HG02981 (cell line): ENCODE data around the gene MCM3AP.

ENCODE experiments used
- ATAC-seq: cut with Tn5 transposase; IDR thresholded peaks from one replicate; pipeline ENCODE4 v1.9.1; 2021; ENCODE audit warnings: mild to moderate bottlenecking, moderate library complexity; ENCODE audit not compliant: unreplicated experiment

Gene MCM3AP

GRCh38 chr21:46189213-46189958, 96.0 kb downstream of the MCM3AP start:
- ATAC-seq: no peak

GRCh38 chr21:46188226-46189212, 96.9 kb downstream of the MCM3AP start:
- ATAC-seq: no peak

- no peak for ATAC-seq
Observed at GRCh38 chr21:46187814-46188213, 97.6 kb downstream of the MCM3AP start.

- no peak for ATAC-seq
Observed at GRCh38 chr21:46187261-46187660, 98.2 kb downstream of the MCM3AP start.

GRCh38 chr21:46185716-46186115, 99.7 kb downstream of the MCM3AP start:
- ATAC-seq: no peak
